BLaER1 treated with 17β-estradiol and CSF1 and Interleukin-3, amounts not matched to agents 10 nM and 100 nM (cell line): ENCODE data around the gene CFAP99.
A peak's percentile ranks its signal among the peaks of the same experiment; 100 is the strongest.

Experiments used
- H3K27ac ChIP-seq, 11 experiments: shearing (Covaris generic); formaldehyde crosslinking; 2 replicates each; pipeline ENCODE4 v1.8.1; 2022
- H3K27me3 ChIP-seq, 11 experiments: shearing (Covaris generic); formaldehyde crosslinking; 2 replicates each; pipeline ENCODE4 v1.8.1; 2022
- H3K36me3 ChIP-seq, 11 experiments: shearing (Covaris generic); formaldehyde crosslinking; 2 replicates each; pipeline ENCODE4 v1.8.1; 2022
- H3K4me1 ChIP-seq, 10 experiments: shearing (Covaris generic); formaldehyde crosslinking; 2 replicates each; pipeline ENCODE4 v1.8.1; 2022
- H3K4me2 ChIP-seq, 11 experiments: shearing (Covaris generic); formaldehyde crosslinking; 2 replicates each; pipeline ENCODE4 v1.8.1; 2022
- H3K4me3 ChIP-seq, 10 experiments: shearing (Covaris generic); formaldehyde crosslinking; 2 replicates each; pipeline ENCODE4 v1.8.1; 2022
- H3K9ac ChIP-seq, 11 experiments: shearing (Covaris generic); formaldehyde crosslinking; 2 replicates each; pipeline ENCODE4 v1.8.1; 2022
- H3K9me3 ChIP-seq, 11 experiments: shearing (Covaris generic); formaldehyde crosslinking; replicated peaks in 1 of 11; 2 replicates each; pipeline ENCODE4 v1.8.1; 2022
- H4K20me1 ChIP-seq, 11 experiments: shearing (Covaris generic); formaldehyde crosslinking; 2 replicates each; pipeline ENCODE4 v1.8.1; 2022
- Cebpa-rat ChIP-seq, 11 experiments: shearing (Covaris generic); IDR thresholded peaks; 2 replicates each; pipeline ENCODE4 v1.8.1; 2022

Gene CFAP99

GRCh38 chr4:2468456-2469191 is 49.9 kb downstream of the CFAP99 start, which contains the start of gene RNF4:
Gene RNF4, plus strand, starts transcription at chr4:2469106. Its CDS starts 21,388 bp downstream, at chr4:2490494.
- Histone ChIP-seq H3K4me2 (peak within 1 kb of the TSS; percentile 87 to 98 (median 94)), H3K27ac (peak within 1 kb of the TSS; percentile 80 to 99 (median 95)), H3K27me3 (peaks cover 3 to 7% (median 4%) of the 10 kb centered on the region in 11 experiments; a peak in 20 of 22 replicates), H3K4me3 (peak within 1 kb of the TSS; percentile 86 to 99 (median 98)), H4K20me1 (peaks cover 40 to 48% (median 45%) of the 10 kb centered on the region in 11 experiments), H3K9me3 (peaks cover 0 to 16% (median 8%) of the 10 kb centered on the region in 11 experiments; a peak in 11 of 22 replicates), H3K9ac (peak within 1 kb of the TSS; percentile 93 to 99 (median 97)), H3K36me3 (peaks cover 28 to 32% (median 31%) of the 10 kb centered on the region in 11 experiments), H3K4me1 (peaks cover 33 to 49% (median 45%) of the 10 kb centered on the region in 10 experiments)
- no peak for TF ChIP-seq Cebpa-rat (IDR thresholded peaks at IDR 0.05)

GRCh38 chr4:2469192-2469984 is 50.6 kb downstream of the CFAP99 start:
- Histone ChIP-seq H3K9ac (peak overlapping the region; percentile 93 to 99 (median 97)), H3K9me3 (peaks cover 0 to 18% (median 8%) of the 10 kb centered on the region in 11 experiments; a peak in 11 of 22 replicates), H3K4me1 (peaks cover 35 to 50% (median 48%) of the 10 kb centered on the region in 10 experiments), H3K27ac (peak overlapping the region; percentile 80 to 99 (median 95)), H3K4me3 (peak overlapping the region; percentile 86 to 99 (median 98)), H3K36me3 (peaks cover 35 to 39% (median 39%) of the 10 kb centered on the region in 11 experiments), H4K20me1 (peaks cover 47 to 54% (median 53%) of the 10 kb centered on the region in 11 experiments), H3K27me3 (no peaks in the 10 kb centered on the region), H3K4me2 (peak overlapping the region; percentile 82 to 97 (median 90))
- no peak for TF ChIP-seq Cebpa-rat (IDR thresholded peaks at IDR 0.05)

- Histone ChIP-seq H3K4me1 (peaks cover 39 to 64% (median 55%) of the 10 kb centered on the region in 10 experiments), H3K36me3 (peaks cover 48 to 53% (median 52%) of the 10 kb centered on the region in 11 experiments), H3K27ac (peak overlapping the region in 2 of 11 experiments; percentile 87 to 94; a peak in 3 of 22 replicates), H3K27me3 (no peaks in the 10 kb centered on the region), H4K20me1 (peaks cover 61 to 68% (median 65%) of the 10 kb centered on the region in 11 experiments), H3K4me3 (peak overlapping the region; percentile 86 to 99 (median 98); a peak in 18 of 20 replicates), H3K4me2 (peak overlapping the region; percentile 82 to 97 (median 90)), H3K9me3 (peaks cover 0 to 18% (median 8%) of the 10 kb centered on the region in 11 experiments; a peak in 11 of 22 replicates), H3K9ac (peak overlapping the region; percentile 93 to 99 (median 97); a peak in 21 of 22 replicates)
- TF ChIP-seq Cebpa-rat (IDR thresholded peaks at IDR 0.05) = no peak
These were observed 52.0 kb downstream of the CFAP99 start for GRCh38 chr4:2470791-2471190.

- no peaks in the 10 kb centered on the region for H3K27me3 ChIP-seq
- peaks cover 52 to 74% (median 67%) of the 10 kb centered on the region in 10 experiments for H3K4me1 ChIP-seq
- 0 out of 20 replicates have a peak overlapping the region, but pooled peaks of 1 of the 10 experiments have one; percentile 97 for H3K4me3 ChIP-seq
- no peak for TF ChIP-seq Cebpa-rat (IDR thresholded peaks at IDR 0.05)
- H4K20me1 ChIP-seq = peaks cover 75 to 82% (median 79%) of the 10 kb centered on the region in 11 experiments
- H3K36me3 ChIP-seq = peaks cover 62 to 67% (median 66%) of the 10 kb centered on the region in 11 experiments
- H3K9ac ChIP-seq = no peak overlapping the region
- H3K27ac ChIP-seq = peak overlapping the region in 1 of 11 experiments; percentile 34; a peak in 1 of 22 replicates
- peak overlapping the region in 8 of 11 experiments; percentile 9 to 97 (median 88); a peak in 9 of 22 replicates for H3K4me2 ChIP-seq
- peaks cover 0 to 18% (median 8%) of the 10 kb centered on the region in 11 experiments; a peak in 11 of 22 replicates for H3K9me3 ChIP-seq
These were observed 53.4 kb downstream of the CFAP99 start for GRCh38 chr4:2472187-2472586.

GRCh38 chr4:2478229-2478628 is 59.5 kb downstream of the CFAP99 start:
- Histone ChIP-seq H3K4me3 (0 out of 20 replicates have a peak overlapping the region, but pooled peaks of 1 of the 10 experiments have one; percentile 8), H3K36me3 (peaks cover 51 to 87% (median 72%) of the 10 kb centered on the region in 11 experiments), H3K4me1 (peaks cover 83 to 97% (median 88%) of the 10 kb centered on the region in 10 experiments), H3K27ac (no peak overlapping the region; a peak in 1 of 22 replicates), H3K9me3 (0 out of 22 replicates have a peak, but pooled peaks cover 0 to 4% (median 0%) of the 10 kb centered on the region in 11 experiments), H3K9ac (peak overlapping the region in 4 of 11 experiments; percentile 15 to 25 (median 20); a peak in 3 of 22 replicates), H3K27me3 (no peaks in the 10 kb centered on the region), H4K20me1 (peaks cover 100% of the 10 kb centered on the region in 11 experiments), H3K4me2 (peak overlapping the region; percentile 32 to 95 (median 82))
- TF ChIP-seq Cebpa-rat (IDR thresholded peaks at IDR 0.05) = no peak

- Histone ChIP-seq H3K4me3 (no peak overlapping the region), H3K27me3 (no peaks in the 10 kb centered on the region), H3K4me2 (peak overlapping the region; percentile 51 to 95 (median 82)), H4K20me1 (peaks cover 98 to 100% (median 100%) of the 10 kb centered on the region in 11 experiments), H3K4me1 (peaks cover 96 to 100% (median 98%) of the 10 kb centered on the region in 10 experiments), H3K36me3 (peaks cover 27 to 63% (median 48%) of the 10 kb centered on the region in 11 experiments), H3K9ac (peak overlapping the region in 3 of 11 experiments; percentile 9 to 57 (median 44); a peak in 1 of 22 replicates), H3K9me3 (no peaks in the 10 kb centered on the region), H3K27ac (no peak overlapping the region)
- TF ChIP-seq Cebpa-rat (IDR thresholded peaks at IDR 0.05) = no peak
These were observed 61.9 kb downstream of the CFAP99 start for GRCh38 chr4:2480649-2481048.

GRCh38 chr4:2482192-2482591 is 63.4 kb downstream of the CFAP99 start:
- Histone ChIP-seq H4K20me1 (peaks cover 98 to 100% (median 100%) of the 10 kb centered on the region in 11 experiments), H3K36me3 (peaks cover 14 to 48% (median 41%) of the 10 kb centered on the region in 11 experiments; a peak in 19 of 22 replicates), H3K9ac (peak overlapping the region; percentile 9 to 60 (median 50); a peak in 18 of 22 replicates), H3K27ac (peak overlapping the region in 9 of 11 experiments; percentile 2 to 54 (median 31); a peak in 14 of 22 replicates), H3K4me1 (peaks cover 97 to 100% (median 99%) of the 10 kb centered on the region in 10 experiments), H3K4me3 (0 out of 20 replicates have a peak overlapping the region, but pooled peaks of 2 of the 10 experiments have one; percentile 0 to 4), H3K27me3 (no peaks in the 10 kb centered on the region), H3K4me2 (peak overlapping the region; percentile 51 to 95 (median 82)), H3K9me3 (no peaks in the 10 kb centered on the region)
- no peak for TF ChIP-seq Cebpa-rat (IDR thresholded peaks at IDR 0.05)

GRCh38 chr4:2482693-2483092 is 63.9 kb downstream of the CFAP99 start:
- Histone ChIP-seq H3K4me3 (no peak overlapping the region), H3K36me3 (peaks cover 12 to 47% (median 43%) of the 10 kb centered on the region in 11 experiments; a peak in 19 of 22 replicates), H3K27me3 (no peaks in the 10 kb centered on the region), H4K20me1 (peaks cover 98 to 100% (median 100%) of the 10 kb centered on the region in 11 experiments), H3K9ac (peak overlapping the region; percentile 9 to 60 (median 50); a peak in 17 of 22 replicates), H3K4me1 (peaks cover 96 to 100% (median 99%) of the 10 kb centered on the region in 10 experiments), H3K9me3 (no peaks in the 10 kb centered on the region), H3K4me2 (peak overlapping the region; percentile 51 to 95 (median 82)), H3K27ac (peak overlapping the region in 9 of 11 experiments; percentile 2 to 54 (median 31); a peak in 15 of 22 replicates)
- no peak for TF ChIP-seq Cebpa-rat (IDR thresholded peaks at IDR 0.05)
